Activated CD8-positive, alpha-beta memory T cell treated with anti-CD3 and anti-CD28 coated beads for 4 hours (primary cell): ENCODE data around the gene SLC7A10.
"Not testable (repeated sequence)": the region's sequence is repeated elsewhere in the genome, so short reads cannot be mapped to it uniquely, and the experiment has no call there.

ENCODE experiments used
- DNase-seq, 2 donors: peaks; one replicate each; pipeline ENCODE4 v3.0.0-alpha.2; 2020; ENCODE audit warnings: low read depth in 2 of 2

SLC7A10 gene

DNA sequence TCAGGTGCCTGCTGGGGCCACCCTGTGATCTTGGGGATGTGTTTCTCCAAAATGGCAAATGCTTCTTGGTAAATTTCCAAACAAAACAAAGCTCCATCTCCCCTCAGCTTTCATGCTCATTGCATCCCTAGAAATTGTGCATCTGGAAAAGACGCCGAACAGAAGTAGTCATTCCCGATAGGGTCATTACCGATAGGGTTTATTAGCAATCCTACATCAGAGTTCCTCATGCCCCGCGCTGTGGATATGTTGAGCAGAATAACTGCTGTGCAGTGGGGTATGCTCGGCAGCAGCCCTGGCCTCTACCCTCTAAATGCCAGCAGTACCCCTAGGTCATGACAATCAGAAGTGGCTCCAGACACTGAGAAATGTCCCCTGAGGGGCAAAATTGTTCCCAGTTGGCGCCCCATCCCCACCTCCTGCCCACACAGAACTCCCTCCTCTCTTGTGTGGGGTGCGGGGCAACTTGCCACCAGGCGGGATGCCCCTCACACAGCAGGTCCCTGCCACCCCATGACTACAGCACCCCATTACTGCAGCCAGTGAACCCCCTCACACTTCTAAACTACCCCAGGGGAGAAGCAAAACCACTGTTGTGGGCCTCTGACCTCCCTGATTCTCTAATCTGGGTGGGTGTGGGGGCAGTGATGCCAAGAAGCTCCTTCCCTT is 13.0 kb upstream of the SLC7A10 start:
- no peak for DNase-seq

DNA sequence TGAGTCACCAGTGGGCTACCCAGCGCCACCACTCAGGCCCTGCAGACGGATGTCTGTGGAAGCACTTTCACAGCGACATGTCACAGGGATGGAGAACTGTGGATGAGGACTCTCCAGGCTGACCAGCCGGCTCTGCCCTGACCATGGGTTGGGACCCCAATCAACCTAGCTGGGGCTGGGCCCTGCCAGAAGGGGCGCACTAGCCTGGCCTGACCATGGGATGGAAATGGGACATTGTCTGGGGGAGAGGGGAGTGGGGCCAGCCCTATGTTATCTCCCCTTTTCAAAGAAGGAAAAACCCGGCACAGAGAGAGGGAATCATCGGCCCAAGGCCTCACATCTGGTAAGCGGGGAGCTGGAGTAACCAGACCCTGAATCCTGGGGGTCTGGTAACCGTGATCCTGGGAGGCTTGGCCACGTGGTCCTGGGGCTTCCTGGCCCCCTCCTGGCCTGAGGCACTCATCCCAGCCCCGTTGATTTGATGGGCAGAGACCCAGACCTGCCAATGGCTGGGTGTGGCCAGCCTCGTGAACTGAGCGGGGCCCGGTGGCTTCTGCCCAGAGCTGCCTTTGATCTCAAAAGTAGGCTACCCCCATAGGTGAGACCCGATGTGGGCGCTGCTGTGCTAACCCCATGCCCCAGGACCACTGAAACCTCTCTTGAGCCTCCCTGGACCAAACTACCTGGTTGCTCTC is 11.2 kb upstream of the SLC7A10 start:
- DNase-seq: no peak

DNA sequence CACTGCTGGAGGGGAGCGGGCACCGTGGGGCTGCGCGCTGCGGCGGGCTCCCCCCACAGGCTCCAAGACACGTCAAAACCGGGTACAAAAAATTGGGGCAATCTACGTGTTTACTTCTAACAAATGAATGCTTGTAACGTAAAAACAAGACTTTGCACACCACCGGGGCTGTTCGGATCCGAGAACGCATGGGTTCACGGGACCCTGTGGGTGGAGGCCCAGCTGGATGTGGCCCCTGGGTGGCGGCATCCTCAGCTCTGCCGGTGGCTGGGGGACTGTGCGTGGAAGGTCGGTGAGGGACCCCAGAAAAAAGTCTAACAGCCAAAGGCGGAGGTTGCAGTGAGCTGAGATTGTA is 10.3 kb upstream of the SLC7A10 start:
- DNase-seq: no peak

DNA sequence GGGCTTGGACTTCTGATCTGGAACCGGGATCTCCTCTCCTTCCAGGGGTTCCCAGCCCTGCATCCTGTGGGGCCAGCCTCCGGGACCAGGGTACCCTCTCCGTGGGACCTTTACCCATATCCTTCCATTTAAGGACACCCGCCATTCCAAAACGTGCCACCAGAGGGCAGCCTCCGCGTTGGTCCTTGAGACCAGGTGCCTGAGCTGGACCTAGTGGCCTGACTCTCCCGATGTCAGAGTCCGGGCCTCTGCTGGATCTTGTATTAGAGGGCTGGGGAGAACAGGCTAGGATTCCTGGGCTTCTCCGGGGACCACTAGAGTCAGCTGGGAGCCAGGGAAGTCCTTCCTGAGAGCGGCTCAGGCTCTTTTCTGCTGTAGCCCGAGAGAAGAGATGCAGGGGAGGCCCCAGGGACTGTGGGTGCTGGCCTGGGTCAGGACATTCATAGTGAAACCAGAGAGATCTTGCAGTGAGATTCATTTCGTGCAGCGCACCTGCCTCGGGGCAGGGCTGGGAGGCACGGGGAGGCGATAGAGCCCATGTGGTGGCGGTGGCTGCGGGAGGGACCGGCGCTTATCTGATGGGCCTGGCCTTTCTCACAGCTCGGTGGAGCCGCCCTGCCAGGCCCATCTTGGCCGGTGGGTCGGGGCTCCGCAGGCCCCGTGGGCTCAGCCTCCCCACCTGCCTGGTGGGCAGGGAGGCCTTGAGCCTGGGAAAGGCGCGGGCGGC is 9.8 kb upstream of the SLC7A10 start:
- DNase-seq: peak; percentile 51 to 63

DNA sequence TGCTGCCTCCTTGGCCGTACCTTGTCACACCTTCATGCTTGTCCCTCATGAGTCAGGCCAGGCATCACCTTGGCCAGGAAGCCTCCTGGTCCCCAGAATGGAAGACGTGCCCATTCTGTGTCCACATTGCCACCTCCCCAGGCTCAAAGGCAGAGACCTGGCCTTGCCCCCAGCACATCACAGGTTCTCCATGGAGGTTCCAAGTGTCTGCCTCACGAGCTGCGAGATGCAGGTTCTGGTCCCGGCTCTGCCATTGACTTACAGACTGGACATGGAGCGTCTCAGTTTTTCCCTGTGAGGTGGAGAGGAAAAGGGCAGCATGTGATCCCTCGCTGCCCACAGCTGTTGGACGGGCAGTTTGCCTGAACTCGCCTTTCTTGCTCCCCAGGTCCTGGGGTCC is 9.1 kb upstream of the SLC7A10 start:
- no peak for DNase-seq

DNA sequence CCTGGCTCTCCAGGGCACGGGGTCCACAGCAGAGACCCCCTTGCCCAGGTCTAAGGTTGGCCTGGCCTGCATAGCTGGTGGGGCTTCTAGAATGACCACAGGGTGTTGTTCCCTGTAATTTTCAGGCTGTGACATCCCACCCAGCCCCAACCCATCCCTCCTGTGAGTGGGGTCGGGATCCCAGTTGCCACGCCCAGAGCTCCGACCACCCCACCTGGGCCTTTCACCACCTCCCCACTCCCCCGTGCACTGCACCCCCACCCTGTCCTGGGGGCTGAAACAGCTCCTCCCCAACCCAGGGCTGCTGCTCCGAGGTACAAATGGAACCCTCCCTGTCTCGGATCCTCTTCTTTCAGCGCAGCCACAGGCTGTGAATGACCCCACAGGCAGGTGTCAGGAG is 8.4 kb upstream of the SLC7A10 start:
- DNase-seq: no peak

DNA sequence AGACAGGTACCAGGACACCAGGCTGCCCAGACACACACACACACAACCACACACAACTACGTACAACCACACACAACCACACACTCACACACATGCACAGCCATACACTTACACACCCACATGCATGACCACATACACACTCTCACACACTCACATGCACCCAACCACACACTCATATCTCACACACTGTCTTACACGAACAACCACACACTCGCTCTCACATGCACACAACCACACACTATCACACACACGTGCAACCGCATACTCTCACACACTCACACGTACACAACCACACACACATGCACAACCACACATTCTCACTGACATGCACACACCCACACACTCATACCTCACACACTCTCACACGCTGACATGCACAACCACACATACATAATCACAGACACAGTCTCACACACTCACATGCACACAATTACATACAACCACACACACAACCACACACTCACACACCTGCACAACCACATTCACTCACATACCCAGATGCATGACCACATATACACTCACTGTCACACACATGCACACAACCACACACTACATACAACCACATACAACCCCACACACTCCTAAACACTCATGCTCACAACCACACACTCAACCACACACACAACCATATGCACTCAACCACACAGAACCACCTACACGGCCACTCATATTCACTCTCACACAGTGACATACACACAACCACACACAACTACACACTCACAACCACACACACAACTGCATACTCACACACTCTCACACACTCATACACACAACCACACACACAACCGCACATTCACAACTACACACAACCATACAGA is 7.6 kb upstream of the SLC7A10 start:
- DNase-seq: no peak

DNA sequence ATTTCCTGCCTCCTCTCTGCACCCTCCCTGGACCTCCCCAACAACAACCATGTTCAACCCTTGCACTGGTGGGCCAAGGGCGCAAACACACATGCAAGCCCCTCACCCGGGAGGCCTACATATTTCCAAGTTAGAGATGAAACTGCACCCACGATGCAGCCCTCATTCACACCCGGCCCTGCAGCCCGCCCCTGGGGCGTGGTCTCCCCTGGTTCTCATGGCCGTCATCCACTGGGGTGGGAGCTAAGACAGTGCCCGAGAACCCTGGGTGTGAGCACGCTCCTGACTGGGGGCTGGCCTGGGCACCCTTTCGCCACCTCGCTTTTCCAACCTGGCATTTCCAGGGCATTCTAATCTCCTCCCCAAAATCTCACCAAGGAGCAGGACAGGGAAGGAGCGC is 7.0 kb upstream of the SLC7A10 start:
- no peak for DNase-seq

DNA sequence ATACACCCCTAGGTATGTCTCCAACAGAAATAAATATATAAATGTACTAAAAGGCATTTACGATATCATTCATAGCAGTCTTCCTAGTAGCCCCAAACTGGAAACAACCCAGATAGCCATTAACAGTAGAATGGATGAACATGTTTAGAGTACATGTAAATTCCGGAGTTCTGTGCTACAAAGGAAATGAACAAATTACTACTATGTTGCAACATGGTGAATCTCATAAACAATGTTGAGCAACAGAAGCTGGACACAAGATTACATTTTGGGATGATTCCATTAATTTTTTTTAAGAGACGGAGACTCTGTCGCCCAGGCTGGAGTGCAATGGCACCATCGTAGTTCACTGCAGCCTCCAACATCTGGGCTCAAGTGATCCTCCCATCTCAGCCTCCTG is 5.9 kb upstream of the SLC7A10 start:
- no peak for DNase-seq

DNA sequence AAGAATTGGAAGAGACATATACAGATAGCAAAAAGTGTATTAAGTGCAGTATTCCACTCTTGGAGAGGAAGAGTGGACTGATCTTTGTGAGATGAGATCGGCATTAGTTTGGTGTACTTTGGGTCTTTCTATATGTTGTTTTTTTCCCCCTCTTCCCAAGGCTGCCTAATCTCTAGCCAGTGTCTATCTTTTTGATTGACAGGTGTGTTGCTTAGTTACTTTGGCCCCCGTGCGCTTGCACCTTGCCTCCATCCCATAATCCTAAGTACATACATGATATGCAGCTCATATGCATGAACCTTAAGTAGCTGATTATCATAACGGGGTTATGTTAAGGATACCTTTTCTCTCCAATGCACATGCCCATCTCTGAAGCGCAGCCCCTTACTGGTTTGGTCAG is 4.3 kb upstream of the SLC7A10 start:
- DNase-seq: no peak

DNA sequence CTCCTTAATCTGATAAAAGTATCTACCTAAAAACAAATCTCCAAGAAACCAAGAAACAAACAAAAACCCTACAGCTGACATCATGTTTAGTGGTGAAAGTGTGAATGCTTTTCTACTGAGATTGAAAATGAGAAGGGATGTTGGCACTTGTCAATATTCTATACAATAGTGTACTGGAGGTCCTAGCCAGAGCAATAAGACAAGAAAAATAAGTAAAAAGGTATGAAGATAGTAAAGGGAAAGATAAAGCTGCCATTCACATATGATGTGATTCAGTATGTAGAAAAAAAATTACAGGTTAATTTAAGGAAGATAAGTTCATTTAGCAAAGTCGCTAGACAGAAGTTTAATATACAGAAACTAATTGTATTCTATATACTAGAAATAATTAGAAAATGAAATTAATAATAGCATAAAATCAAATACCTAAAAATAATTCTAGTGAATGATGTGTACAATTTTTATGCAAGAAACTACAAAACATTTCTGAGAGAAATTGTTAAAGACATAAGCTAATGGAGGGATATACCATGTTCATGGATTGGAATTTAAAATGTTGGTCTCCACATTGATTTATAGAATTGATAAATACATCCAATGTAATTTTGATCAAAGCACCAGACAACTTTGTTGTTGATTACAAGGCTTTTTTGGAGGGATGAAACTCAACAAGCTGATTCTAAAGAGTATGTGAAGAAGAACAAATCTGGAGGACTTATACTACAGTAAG is 2.4 kb upstream of the SLC7A10 start:
- no peak for DNase-seq

DNA sequence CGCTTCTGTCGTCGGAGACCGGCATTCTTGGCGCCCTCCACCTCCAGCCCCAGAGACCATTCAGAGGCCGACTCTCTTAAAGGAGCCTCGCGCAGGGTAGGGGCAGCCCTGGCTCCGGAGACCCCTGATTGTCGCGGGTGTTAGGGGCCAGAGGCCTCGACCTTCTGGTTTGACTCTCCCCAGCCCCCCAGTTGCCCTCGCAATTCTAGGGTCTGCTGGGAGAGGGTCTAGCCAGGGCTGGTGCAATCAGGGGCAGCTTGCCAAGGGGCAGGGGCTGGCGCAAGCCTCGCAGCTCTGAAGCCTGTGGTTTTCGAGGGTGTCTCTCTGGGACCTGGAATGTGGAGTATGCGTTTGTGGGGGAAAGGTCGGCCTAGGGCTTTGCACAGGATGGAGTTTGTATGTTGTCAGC is 1.6 kb upstream of the SLC7A10 start:
- DNase-seq: no peak

DNA sequence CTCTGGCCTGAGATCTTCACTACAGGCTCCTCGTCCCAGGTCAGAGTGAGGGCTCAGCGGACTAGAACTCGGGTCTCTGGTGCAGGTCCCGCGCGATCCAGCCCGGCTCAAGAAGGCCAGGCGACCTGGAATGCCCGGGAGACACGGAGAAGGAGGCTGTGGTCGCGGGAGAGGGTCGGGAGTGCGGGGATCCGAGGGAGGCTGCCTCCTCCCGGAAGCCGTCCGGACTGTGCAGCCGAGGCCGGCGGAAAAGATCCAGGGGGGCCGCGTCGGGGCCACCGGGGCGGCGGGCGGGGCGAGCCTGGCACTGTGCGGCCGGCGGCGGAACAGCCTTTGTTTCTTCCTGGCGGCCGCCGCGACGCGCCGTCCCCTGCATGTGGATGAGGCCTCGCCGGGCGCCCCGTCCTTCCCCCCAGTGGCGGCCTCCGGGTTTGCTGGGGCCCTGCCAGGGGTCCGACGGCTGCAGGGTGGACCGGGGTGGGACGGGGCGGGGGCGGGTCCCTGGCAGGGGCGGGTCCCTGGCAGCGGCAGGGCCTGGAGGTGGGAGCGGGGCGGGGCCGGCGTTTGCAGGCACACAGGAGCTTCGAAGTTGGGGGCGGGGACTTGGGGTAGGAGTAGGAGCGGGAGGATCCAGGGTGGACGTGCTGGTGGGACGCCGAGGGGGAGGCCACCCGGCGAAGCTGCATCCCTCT is 1.0 kb upstream of the SLC7A10 start:
- no peak for DNase-seq

DNA sequence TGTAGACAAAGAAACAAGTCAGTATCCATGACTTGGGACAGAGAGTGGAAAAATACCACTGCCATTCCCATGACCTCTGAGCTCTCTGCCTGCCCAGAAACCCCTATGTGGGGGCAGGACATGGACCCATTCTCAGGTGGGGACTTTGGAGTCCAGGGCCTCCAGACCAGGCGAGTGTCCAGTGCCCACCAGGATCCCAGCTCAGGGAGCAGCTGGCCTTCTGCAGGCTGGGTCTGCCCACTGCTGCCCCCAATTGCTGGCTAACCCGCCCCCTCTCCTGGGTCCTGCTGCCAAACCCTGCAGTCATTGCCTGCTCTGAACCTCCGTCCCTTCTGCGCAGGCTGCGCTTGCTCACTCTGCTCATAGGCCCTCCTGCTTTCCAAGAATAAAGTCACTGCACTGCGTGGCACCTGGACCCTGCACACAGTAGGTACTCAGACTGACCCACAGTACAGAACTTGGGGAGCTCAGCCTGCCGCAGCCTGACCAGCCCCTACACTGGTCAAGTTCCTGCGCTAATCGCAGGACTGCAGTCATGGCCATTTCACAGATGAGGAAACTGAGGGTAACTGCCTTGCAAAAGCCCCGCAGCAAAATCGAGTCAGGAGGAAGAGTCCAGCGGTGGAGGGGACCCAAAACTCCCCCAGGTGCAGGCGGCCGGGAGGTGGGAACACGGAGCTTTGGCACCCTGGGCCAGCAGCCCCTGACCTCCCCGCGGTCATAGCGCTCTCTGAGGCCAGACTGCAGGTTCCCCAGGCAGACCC is 774 bp downstream of the SLC7A10 start:
- DNase-seq: no peak

DNA sequence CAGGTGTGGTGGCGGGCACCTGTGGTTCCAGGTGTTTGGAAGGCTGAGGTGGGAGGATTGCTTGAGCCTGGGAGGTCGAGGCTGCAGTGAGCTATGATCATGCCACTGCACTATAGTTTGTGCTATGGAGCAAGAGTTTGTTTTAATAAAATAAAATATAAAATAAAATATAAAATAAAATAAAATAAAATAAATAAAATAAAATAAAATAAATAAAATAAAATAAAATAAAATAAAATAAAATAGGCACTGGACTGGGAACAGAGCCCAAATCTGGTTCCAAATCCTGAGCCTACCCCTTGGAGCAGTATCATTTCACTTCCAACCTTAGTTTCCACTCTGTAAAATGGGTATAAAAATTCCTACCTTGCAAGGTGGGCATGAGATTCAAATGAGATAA is 3.4 kb downstream of the SLC7A10 start:
- not testable (repeated sequence) for DNase-seq

DNA sequence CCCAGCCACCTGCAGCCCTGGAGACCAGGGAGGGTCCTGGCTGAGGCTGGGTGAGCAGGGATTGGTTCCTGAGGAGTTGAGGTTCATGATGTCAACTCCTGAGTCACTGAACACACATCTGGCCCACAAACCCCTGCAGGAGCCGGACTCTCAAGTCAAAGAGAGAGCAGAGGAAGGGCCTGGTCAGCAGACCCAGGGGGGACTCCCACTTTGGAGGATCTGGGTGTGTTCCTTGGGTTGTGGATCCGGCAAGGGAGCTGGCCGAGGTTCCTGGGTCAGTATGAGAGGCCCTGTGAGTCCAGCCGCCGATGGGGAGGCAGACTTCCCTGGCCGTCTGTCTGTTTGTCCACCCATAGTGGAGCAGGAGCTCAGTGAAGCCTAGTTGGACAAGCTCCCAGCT is 4.0 kb downstream of the SLC7A10 start:
- DNase-seq: no peak

DNA sequence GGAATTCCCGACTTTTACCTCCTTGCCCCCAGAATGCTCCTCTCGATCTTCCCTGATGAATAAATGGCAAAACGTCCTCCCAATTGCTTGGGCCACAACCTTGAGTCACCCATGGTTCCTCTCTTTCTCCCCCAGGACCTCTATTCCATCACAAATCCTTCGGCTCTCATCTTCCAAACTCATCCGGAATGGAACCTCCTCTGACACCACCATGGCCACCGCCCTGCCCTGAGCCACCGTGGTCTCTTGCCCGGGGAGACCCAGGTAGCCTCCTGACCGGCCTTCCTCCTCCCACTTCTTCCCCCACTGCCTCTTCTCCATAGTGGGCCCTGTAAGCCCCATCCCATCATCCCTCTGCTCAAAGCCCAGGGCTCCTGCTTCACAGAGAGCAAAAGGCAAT is 4.9 kb downstream of the SLC7A10 start:
- DNase-seq: no peak

DNA sequence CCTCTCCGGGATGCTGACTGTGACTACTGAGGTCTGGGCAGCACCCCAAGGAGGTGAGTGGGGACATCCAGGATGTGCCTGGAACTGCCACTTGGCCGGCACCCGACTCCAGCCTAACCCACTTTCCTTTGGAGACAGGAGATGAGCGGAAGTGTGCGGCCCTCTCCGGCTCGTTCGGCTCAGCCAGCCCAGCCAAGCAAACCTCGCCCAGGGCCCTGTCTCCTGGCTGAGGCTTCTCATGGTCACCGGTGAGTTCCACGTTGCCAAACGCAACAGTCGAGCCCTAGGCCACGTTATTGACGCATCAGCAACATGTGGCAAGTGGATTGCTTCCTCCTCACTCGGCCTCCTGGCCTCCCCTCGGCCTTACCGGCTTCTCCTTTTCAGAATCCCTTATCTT is 5.5 kb downstream of the SLC7A10 start:
- DNase-seq: no peak

DNA sequence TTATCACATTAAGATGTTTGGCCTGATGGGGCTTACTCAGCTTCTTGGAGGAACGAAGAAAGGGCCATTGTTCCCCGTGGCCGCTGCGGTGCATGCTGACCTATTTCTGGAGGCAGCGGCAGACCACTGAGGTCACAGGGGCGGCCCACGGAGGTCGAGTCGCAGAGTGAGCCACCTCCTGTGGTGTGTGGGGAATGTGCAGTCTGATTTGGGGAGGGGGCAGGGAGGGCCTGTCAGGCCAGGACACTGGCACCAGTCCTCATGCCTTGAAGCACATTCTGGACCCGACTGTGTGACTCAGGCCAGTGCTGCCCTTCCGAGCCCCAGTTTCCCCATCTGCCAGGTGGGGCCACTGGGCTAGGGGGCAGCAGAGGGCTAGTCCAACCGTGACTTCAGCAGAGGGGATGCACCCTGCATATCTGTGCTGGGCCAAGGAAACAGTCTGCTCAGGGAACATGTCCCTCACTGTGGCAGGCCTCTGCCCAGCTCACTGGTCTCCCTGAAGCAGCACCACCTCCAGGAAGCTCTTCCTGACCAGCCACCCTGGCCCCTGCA is 6.3 kb downstream of the SLC7A10 start:
- no peak for DNase-seq

DNA sequence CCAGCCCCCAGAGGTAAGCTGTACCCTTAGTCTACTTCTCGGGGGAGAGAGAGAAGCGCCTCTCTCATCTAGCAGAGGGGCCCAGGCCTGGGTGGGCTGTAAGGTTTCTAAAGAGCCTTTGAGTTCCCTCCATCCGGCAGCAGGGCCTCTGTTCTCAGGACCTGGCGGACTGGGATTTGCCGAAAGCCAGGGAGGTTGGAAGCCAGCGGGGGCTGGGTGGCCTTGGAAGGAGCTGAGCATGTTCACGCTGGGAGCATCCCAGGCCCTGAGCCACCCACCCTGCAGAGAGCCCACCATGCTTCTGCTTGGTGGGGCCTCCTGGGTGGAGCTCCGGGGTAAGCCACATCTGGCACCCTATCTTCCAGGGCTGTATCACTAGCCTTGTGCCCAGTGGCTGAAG is 7.8 kb downstream of the SLC7A10 start:
- no peak for DNase-seq
